Measurements from ENCODE around the gene SIPA1L3.

DNA sequence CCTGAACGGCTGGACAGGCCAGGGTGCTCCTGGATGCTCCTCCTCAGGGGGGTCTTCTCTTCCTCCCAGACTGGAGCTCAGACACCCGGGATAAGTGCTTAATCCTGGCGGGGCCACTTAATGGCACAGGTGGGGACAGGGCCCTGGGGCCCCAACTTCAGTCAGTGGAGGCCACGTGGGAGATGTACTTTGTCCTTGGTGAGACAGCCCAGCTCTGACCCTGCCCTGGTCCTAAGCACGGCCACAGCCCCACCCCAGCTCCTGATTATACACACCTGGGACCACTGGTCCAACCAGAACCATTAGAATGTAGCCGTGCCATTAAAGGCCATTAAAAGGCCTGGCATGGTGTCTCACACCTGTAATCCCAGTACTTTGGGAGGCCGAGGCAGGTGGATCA lies 341.4 kb downstream of the SIPA1L3 start:
- TF ChIP-seq, protein P1, sequence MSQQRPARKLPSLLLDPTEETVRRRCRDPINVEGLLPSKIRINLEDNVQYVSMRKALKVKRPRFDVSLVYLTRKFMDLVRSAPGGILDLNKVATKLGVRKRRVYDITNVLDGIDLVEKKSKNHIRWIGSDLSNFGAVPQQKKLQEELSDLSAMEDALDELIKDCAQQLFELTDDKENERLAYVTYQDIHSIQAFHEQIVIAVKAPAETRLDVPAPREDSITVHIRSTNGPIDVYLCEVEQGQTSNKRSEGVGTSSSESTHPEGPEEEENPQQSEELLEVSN (IDR thresholded peaks at IDR 0.05; ENCODE audit: borderline replicate concordance, low read depth), result no peak
- TF ChIP-seq EP300 (IDR thresholded peaks at IDR 0.05) (no peak), CHD4 (IDR thresholded peaks at IDR 0.05; ENCODE audit: borderline replicate concordance) (no peak), RAD21 (conservative IDR thresholded peaks at IDR 0.05 in 1 of 2, IDR thresholded peaks at IDR 0.05 in 1 of 2) (no peak), CTCF (IDR thresholded peaks at IDR 0.05) (no peak), ESRRA (IDR thresholded peaks at IDR 0.05; ENCODE audit: borderline replicate concordance, low read length) (no peak), MYC (IDR thresholded peaks at IDR 0.05; ENCODE audit: borderline replicate concordance, low read length) (no peak), MAX (IDR thresholded peaks at IDR 0.05) (no peak), CBX8 (IDR thresholded peaks at IDR 0.05) (no peak), SMC3 (IDR thresholded peaks at IDR 0.05) (no peak), SREBF2 (IDR thresholded peaks at IDR 0.05) (no peak)
- TF ChIP-seq, protein P2, sequence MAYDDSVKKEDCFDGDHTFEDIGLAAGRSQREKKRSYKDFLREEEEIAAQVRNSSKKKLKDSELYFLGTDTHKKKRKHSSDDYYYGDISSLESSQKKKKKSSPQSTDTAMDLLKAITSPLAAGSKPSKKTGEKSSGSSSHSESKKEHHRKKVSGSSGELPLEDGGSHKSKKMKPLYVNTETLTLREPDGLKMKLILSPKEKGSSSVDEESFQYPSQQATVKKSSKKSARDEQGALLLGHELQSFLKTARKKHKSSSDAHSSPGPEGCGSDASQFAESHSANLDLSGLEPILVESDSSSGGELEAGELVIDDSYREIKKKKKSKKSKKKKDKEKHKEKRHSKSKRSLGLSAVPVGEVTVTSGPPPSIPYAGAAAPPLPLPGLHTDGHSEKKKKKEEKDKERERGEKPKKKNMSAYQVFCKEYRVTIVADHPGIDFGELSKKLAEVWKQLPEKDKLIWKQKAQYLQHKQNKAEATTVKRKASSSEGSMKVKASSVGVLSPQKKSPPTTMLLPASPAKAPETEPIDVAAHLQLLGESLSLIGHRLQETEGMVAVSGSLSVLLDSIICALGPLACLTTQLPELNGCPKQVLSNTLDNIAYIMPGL (CRISPR knock-in tag; IDR thresholded peaks at IDR 0.05; ENCODE audit: borderline replicate concordance), result no peak
